Measurements from ENCODE around the gene LYRM4. TPM values are rescaled to one million over a fixed set of nuclear protein-coding genes. Genes with fewer than 3 reads are reported as not detected.

Gene LYRM4
- total RNA-seq, 1 experiment from 2014 or later, result 44.3 TPM

DNA sequence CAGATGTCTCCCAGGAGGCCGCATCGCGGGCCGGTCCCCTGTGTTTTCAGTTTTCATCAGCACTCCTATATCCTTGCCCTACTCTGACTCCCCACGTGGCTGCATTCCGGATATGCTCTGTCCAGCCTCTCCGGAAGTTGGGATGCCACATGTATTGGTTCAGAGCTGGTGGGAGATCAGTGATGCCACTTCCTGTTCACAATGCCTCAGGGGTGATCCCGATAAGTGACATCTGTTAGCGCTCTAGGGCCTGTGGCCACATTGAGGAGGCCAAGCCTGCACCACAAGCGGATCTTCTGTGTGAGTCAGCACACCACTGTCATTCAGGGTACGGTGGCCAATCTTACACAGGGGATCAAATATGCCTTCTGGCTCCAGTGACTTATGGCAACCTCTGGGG, 117.8 kb downstream of the LYRM4 start:
- no peak overlapping the region for H3K27ac Mint-ChIP-seq
- H3K79me1 ChIP-seq (ENCODE audit: insufficient read depth, low read depth, low read length, poor library complexity, severe bottlenecking), result no peaks in the 10 kb centered on the region
- no peak overlapping the region for H3K27ac ChIP-seq (ENCODE audit: insufficient read length, low read depth, low read length)
- H3K23me2 ChIP-seq (ENCODE audit: insufficient read length, low read depth, low read length, poor library complexity, severe bottlenecking), result no peaks in the 10 kb centered on the region
- no peak overlapping the region for H2BK12ac ChIP-seq (ENCODE audit: insufficient read length, low read depth, low read length)
- WGBS (ENCODE audit: extremely low coverage, insufficient read length, low lambda C conversion rate), result no CpG with 5 or more reads among the region's 11 CpGs
- no peak overlapping the region for H4K8ac ChIP-seq (replicated peaks; ENCODE audit: insufficient read length, low read depth, low read length)
- DNase-seq, result no peak
- TF ChIP-seq, protein P1, sequence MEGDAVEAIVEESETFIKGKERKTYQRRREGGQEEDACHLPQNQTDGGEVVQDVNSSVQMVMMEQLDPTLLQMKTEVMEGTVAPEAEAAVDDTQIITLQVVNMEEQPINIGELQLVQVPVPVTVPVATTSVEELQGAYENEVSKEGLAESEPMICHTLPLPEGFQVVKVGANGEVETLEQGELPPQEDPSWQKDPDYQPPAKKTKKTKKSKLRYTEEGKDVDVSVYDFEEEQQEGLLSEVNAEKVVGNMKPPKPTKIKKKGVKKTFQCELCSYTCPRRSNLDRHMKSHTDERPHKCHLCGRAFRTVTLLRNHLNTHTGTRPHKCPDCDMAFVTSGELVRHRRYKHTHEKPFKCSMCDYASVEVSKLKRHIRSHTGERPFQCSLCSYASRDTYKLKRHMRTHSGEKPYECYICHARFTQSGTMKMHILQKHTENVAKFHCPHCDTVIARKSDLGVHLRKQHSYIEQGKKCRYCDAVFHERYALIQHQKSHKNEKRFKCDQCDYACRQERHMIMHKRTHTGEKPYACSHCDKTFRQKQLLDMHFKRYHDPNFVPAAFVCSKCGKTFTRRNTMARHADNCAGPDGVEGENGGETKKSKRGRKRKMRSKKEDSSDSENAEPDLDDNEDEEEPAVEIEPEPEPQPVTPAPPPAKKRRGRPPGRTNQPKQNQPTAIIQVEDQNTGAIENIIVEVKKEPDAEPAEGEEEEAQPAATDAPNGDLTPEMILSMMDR (conservative IDR thresholded peaks at IDR 0.05), result no peak
- no peak overlapping the region for H2BK5ac ChIP-seq (ENCODE audit: insufficient read length, low read length)
- H2BK120ac ChIP-seq (ENCODE audit: low read depth, low read length, poor library complexity, severe bottlenecking), result no peak overlapping the region
- no peak overlapping the region for H2BK15ac ChIP-seq (ENCODE audit: low read depth, low read length)
- H3T11ph ChIP-seq (ENCODE audit: low read length), result no peak overlapping the region
- H3K9ac ChIP-seq (ENCODE audit: extremely low read depth, insufficient read length, low read length), result no peak overlapping the region
- H2BK20ac ChIP-seq (ENCODE audit: low read depth, low read length, poor library complexity, severe bottlenecking), result no peak overlapping the region
- no peaks in the 10 kb centered on the region for H3K79me2 ChIP-seq (ENCODE audit: insufficient read depth, low read length)
- H3K4me1 Mint-ChIP-seq, result peaks cover 9 to 15% of the 10 kb centered on the region in 2 experiments
- H4K20me1 ChIP-seq (ENCODE audit: control insufficient read depth, insufficient read depth, insufficient read length), result no peaks in the 10 kb centered on the region
- no peak overlapping the region for H3K18ac ChIP-seq (ENCODE audit: insufficient read length, low read depth, low read length)
- H3K4ac ChIP-seq (ENCODE audit: low read depth, low read length), result no peak overlapping the region
- no peak overlapping the region for H2AFZ ChIP-seq (ENCODE audit: low read length)
- no peaks in the 10 kb centered on the region for H3K36me3 Mint-ChIP-seq (ENCODE audit: insufficient read depth in 1 of 3, low read depth in 3 of 3)
- H3K9me3 Mint-ChIP-seq, result no peaks in the 10 kb centered on the region
- H3K23ac ChIP-seq (ENCODE audit: insufficient read length, low read depth, low read length), result no peak overlapping the region
- H3K14ac ChIP-seq (ENCODE audit: insufficient read depth, low read length), result no peak overlapping the region
- no peak overlapping the region for H4K91ac ChIP-seq (ENCODE audit: insufficient read length, low read depth, low read length)
- peaks cover 3% of the 10 kb centered on the region; the same call in 1 of the 2 replicates for H3K4me1 ChIP-seq (ENCODE audit: insufficient read depth, low read length)
- H3K9me3 ChIP-seq (ENCODE audit: control insufficient read depth, low read depth, low read length), result no peaks in the 10 kb centered on the region
- no peak overlapping the region for H3K4me3 Mint-ChIP-seq
- no peak overlapping the region for H3K56ac ChIP-seq (ENCODE audit: insufficient read length, low read depth, low read length)
- H3K4me2 ChIP-seq (ENCODE audit: insufficient read depth, insufficient read length, low read length), result no peak overlapping the region
- H3K27me3 Mint-ChIP-seq (ENCODE audit: low read depth), result peaks cover 3% of the 10 kb centered on the region
- no peaks in the 10 kb centered on the region for H3K27me3 ChIP-seq (ENCODE audit: insufficient read depth, low read length)
- no peak overlapping the region for H2AK5ac ChIP-seq (ENCODE audit: insufficient read length, low read length)
- H4K5ac ChIP-seq (ENCODE audit: insufficient read length, low read depth, low read length), result no peak overlapping the region

Data from H9 (cell line).